Upper lobe of left lung (tissue), 4 donors: ENCODE data around the gene ALKBH5.

Experiments
- EP300 ChIP-seq, 4 donors: sonication (generic); formaldehyde crosslinking; IDR thresholded peaks; one replicate each; pipeline ENCODE4 v1.5.1; 2017; ENCODE audit warnings: antibody characterized with exemption in 4 of 4, control low read depth in 2 of 4
- POLR2A ChIP-seq, 4 donors: fragments of 450-650 bp; IDR thresholded peaks; one replicate each; pipeline ENCODE4 v1.5.1; 2016 to 2017; ENCODE audit warnings: antibody characterized with exemption in 4 of 4, mild to moderate bottlenecking in 2 of 4

GRCh38 chr17:18195246-18195645, 11.6 kb downstream of the ALKBH5 start:
- no peak for TF ChIP-seq EP300 (IDR thresholded peaks at IDR 0.05)
- TF ChIP-seq POLR2A (IDR thresholded peaks at IDR 0.05), result no peak
